Lower leg skin (tissue), 4 donors: Measurements from ENCODE around the gene INSYN1. TPM values are rescaled to one million over a fixed set of nuclear protein-coding genes. Genes with fewer than 3 reads are reported as not detected.

Experiments used
- DNase-seq, 2 donors: peaks; one replicate each; pipeline ENCODE4 v3.0.0-alpha.2; 2019; ENCODE audit warnings: low spot score in 2 of 2
- H3K4me3 ChIP-seq: fragments of 200-600 bp; sonication (generic); 2 replicates; pipeline ENCODE4 v1.5.1; 2017; ENCODE audit warnings: mild to moderate bottlenecking, low read depth; ENCODE audit not compliant: poor library complexity, severe bottlenecking
- POLR2A ChIP-seq, 2 donors: fragments of 450-650 bp; IDR thresholded peaks; one replicate each; pipeline ENCODE4 v1.6.1; 2016 to 2017; ENCODE audit warnings: antibody characterized with exemption in 2 of 2, mild to moderate bottlenecking in 1 of 2, moderate library complexity in 1 of 2
- WGBS, 2 donors: methylation state at CpG; one replicate each; pipeline ENCODE4 v1.1.5; 2018; 5-methylcytosine and 5-hydroxymethylcytosine counted together
- intact Hi-C: fragments of 100-400 bp; cut with DNase I; formaldehyde crosslinking; loops from one replicate; pipeline ENCODE4 v1.15.0; 2023; ENCODE audit warnings: low total_unique reads
- total RNA-seq, 4 donors: library from RNA; depleted of rRNA; stranded (reverse); fragments of >200 nt; gene quantifications; one replicate each; pipeline ENCODE4 v1.1.0, GENCODE V29; 2016
- TF ChIP-seq, protein P1 (sequence below), 3 donors: fragments of 450-650 bp; IDR thresholded peaks; one replicate each; pipeline ENCODE4 v1.5.1; 2016; ENCODE audit warnings: antibody characterized with exemption in 3 of 3, mild to moderate bottlenecking in 3 of 3, moderate library complexity in 2 of 3

The INSYN1 gene, protein sequence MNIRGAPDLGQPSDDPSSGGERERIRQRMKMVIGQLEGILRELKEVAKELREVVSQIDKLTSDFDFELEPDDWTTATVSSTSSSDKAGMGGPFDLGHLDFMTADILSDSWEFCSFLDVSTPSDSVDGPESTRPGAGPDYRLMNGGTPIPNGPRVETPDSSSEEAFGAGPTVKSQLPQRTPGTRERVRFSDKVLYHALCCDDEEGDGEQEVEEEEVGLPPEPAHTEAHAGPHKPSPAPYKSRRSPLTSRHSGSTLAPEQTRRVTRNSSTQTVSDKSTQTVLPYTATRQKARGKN
- 10 to 100 TPM; 30.9 to 50.7 (median 34.8) TPM for total RNA-seq

DNA sequence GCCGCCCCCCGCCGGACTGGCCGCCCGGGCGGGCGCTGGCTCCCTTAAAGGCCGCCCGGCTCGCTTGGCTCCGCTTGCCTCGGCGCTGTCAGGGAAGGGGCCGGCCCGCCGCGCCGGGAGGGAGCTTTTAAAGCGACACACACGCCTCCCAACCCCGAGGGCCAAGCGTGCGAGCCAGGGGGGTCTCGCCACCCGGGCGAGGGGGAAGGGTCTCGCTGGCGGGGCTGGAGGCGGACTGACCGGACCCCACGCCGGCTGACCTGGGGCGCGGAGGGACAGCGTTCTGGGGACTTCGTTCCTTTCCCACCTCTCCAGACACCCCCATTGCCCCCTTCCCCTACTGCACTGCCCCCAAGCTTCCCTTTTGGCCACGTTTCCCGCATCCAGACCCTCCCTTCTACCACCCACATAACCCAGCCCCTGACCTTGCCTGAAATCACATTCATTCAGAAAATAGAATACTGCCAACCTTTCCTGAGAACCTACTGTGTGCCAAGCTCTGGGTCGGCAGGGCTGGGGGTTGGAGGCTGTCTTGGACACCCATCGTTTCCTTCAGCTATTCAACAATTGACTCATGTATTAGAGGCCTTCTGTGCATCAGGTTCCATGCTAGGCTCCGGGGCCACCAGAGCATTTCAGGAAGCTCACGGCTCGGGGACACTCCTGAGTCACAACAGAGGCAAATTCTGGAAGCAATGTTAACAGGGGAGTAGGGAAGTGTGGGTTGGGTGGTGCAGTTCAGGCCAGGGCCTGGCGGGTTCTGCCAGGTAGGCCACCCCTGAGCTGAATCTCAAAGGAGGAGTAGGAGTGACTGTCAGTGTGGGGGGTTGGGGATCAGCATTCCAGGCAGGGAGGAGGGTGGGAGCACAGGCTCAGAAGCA, at the start of gene INSYN1:
TSS of gene INSYN1 (minus strand) at position 102 of the 881 bp plus-strand sequence. CDS start 2,221 bp downstream, outside the sequence.
- H3K4me3 ChIP-seq, result peak within 1 kb of the TSS; percentile 51
- intact Hi-C loops, result no loop called here
- DNase-seq, result peak in 1 of 2 donors; percentile 90
- WGBS, 2 donors, result 22 to 30% methylated on average over 18 to 25 of the region's 44 CpGs
- TF ChIP-seq POLR2A (IDR thresholded peaks at IDR 0.05), result no peak
- TF ChIP-seq, protein P1, sequence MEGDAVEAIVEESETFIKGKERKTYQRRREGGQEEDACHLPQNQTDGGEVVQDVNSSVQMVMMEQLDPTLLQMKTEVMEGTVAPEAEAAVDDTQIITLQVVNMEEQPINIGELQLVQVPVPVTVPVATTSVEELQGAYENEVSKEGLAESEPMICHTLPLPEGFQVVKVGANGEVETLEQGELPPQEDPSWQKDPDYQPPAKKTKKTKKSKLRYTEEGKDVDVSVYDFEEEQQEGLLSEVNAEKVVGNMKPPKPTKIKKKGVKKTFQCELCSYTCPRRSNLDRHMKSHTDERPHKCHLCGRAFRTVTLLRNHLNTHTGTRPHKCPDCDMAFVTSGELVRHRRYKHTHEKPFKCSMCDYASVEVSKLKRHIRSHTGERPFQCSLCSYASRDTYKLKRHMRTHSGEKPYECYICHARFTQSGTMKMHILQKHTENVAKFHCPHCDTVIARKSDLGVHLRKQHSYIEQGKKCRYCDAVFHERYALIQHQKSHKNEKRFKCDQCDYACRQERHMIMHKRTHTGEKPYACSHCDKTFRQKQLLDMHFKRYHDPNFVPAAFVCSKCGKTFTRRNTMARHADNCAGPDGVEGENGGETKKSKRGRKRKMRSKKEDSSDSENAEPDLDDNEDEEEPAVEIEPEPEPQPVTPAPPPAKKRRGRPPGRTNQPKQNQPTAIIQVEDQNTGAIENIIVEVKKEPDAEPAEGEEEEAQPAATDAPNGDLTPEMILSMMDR (IDR thresholded peaks at IDR 0.05), result no peak

DNA sequence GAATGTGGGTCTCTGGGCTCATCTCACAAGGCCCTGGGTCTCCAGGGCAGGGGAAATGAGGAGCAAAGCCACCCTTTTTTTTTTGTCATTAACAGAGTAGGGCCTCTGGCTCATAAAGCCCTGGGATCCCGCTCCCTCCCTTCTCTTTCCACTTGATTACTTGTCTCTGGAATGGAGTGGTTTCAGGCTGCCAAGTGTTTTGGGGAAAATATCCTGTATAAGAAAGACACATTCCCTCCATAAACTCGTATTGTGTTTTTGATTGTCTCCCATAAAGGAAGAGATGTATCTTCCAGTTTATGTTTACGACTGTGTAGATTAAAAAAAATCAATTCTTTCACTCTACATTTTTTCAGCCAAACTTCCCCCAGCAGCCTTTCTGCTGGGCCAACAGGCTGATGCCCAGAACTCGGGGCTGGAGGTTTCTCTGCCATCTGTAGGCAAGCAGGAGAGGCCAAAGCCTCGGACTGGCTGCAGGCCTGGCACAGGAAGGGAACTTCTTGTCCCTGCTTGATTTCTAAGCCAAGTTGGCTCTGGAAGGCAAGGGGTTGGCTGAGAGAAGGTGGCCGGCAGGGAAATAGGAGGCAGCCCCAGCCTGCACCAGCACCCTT, 49.4 kb upstream of the INSYN1 start:
- 39 to 53% methylated on average over 6 of the region's 6 CpGs for WGBS, 2 donors
- no peak for DNase-seq
- no peak overlapping the region for H3K4me3 ChIP-seq
- intact Hi-C loops, result no loop called here
- TF ChIP-seq POLR2A (IDR thresholded peaks at IDR 0.05), result no peak
- TF ChIP-seq, protein P1 (IDR thresholded peaks at IDR 0.05), result no peak

DNA sequence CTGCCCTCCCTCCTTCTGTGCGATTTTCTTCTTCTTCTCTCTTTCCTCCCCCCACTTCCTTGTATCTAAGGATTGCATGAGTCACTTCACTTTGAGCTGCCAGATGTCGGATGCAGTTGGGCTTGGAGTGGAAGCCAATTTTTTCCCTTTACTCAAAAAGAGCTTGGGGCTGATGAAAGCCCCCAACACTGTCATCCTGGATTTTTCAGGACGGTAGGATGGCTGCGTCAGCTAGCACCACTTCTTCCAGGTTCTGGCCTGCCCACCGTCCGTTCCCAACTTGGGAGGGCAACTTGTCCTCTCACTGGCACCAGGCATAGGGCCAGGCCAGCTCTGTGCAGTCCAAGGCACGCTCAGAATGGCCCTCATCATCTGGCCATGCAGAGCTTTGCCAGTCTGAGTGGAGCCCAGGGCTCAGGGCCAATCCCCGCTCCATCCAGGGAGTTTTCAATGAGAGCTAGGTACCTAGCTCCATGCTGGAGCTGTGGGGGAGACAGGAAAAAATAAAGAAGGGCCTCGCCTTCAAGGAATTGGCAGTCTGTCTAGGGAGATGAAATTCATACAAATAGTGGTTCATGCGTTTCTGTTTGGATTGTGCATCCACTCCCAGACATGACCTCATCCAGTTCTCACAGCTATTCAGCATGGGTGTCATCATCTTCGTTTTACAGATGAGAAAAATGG, 47.7 kb upstream of the INSYN1 start:
- intact Hi-C loops, result no loop called here
- DNase-seq, result no peak
- whole genome bisulfite sequencing, 2 donors, result 22 to 25% methylated on average over 11 of the region's 11 CpGs
- no peak overlapping the region for H3K4me3 ChIP-seq
- TF ChIP-seq, protein P1 (IDR thresholded peaks at IDR 0.05), result no peak
- no peak for TF ChIP-seq POLR2A (IDR thresholded peaks at IDR 0.05)

DNA sequence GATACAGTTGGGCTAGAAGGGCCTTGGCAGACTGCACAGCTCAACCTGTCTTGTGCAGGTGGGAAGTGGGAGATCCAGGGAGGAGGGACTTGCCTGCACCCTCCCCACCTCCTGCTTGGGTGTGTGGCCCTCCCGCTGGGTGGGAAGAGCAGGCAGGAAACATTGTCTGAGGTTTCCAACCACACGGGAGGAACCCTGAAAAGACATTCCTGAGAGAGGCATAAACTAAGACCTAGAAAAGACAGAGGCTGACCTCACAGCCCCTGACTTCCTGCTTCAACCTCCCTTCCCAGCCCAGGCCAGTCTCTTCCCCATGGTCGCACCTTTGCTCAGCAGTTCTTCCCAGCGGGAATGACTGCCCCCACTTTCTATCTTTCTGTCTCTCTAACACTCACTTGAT, 46.3 kb upstream of the INSYN1 start:
- intact Hi-C loops, result no loop called here
- no peak for DNase-seq
- H3K4me3 ChIP-seq, result no peak overlapping the region
- TF ChIP-seq, protein P1 (IDR thresholded peaks at IDR 0.05), result no peak
- TF ChIP-seq POLR2A (IDR thresholded peaks at IDR 0.05), result no peak
- 72 to 75% methylated on average over 4 of the region's 4 CpGs for WGBS, 2 donors

DNA sequence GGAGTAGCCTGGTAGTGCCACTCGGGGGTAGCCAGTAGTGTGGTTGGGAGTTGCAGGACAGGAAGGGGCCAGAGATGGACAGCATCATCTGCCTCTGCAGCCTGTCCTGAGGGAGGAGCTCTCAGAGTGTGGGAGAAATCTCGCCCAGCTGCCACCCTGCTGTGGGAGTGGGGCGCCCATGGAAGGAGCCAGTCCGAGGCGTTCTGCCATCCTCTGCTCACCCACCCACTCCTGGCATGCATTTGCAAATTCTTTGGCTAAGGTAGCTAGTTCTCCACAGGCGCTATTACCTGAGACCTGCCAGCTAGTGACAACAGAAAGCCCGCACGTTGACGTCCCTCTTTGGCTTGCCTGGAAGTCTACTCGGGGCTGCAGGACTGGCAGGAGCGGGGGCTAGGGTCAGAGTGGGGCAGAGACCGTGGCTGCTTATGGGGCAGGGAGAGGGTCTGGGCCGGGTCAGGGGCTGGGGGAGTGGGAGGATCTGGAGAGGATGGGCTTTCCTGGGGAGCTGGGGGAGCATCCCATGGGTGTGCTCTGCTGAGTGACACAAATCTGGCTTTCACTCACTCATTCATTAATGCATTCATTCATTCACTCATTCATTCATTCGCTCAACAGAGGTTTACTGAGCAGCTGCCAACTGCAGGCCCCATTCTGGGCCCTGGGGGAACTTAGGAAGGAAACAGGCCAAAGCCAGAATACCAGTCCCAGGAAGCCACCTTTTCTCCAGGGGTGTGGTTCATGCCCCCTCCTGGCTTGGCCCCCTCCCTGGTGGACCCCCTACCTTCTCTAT, 44.4 kb upstream of the INSYN1 start:
- TF ChIP-seq POLR2A (IDR thresholded peaks at IDR 0.05), result no peak
- TF ChIP-seq, protein P1 (IDR thresholded peaks at IDR 0.05), result no peak
- DNase-seq, result no peak
- no peak overlapping the region for H3K4me3 ChIP-seq
- WGBS, 2 donors, result 40 to 48% methylated on average over 14 of the region's 14 CpGs
- intact Hi-C loops, result no loop called here
